Superior temporal gyrus (tissue), 1 donor: Measurements from ENCODE around the gene HGS.

Experiments used
- DNase-seq: peaks from one replicate; pipeline ENCODE4 v3.0.0-alpha.2; 2016; ENCODE audit errors: extremely low spot score

The HGS gene

GRCh38 chr17:81684442-81684911, 666 bp downstream of the HGS start:
- no peak for DNase-seq

- no peak for DNase-seq
Measured at GRCh38 chr17:81685108-81685507, 1.3 kb downstream of the HGS start.

GRCh38 chr17:81686614-81687013, 2.8 kb downstream of the HGS start:
- no peak for DNase-seq

GRCh38 chr17:81687770-81688541, 4.1 kb downstream of the HGS start:
- no peak for DNase-seq

- no peak for DNase-seq
Measured at GRCh38 chr17:81688616-81689015, 4.8 kb downstream of the HGS start.

GRCh38 chr17:81690066-81690465, 6.3 kb downstream of the HGS start:
- no peak for DNase-seq

- DNase-seq = no peak
Measured at GRCh38 chr17:81690549-81690948, 6.7 kb downstream of the HGS start.

GRCh38 chr17:81691196-81691595, 7.4 kb downstream of the HGS start:
- no peak for DNase-seq

GRCh38 chr17:81691608-81692007, 7.8 kb downstream of the HGS start:
- no peak for DNase-seq

- no peak for DNase-seq
Measured at GRCh38 chr17:81693509-81694210, 9.8 kb downstream of the HGS start.

GRCh38 chr17:81694810-81695209, 11.0 kb downstream of the HGS start:
- no peak for DNase-seq

GRCh38 chr17:81695211-81695610, 11.4 kb downstream of the HGS start:
- no peak for DNase-seq

- DNase-seq = no peak
Measured at GRCh38 chr17:81695801-81696200, 12.0 kb downstream of the HGS start.

- DNase-seq = no peak
Measured at GRCh38 chr17:81696218-81696941, 12.6 kb downstream of the HGS start.

GRCh38 chr17:81697261-81698044, 13.6 kb downstream of the HGS start:
- no peak for DNase-seq

- DNase-seq = no peak
Measured at GRCh38 chr17:81700353-81701287, 16.8 kb downstream of the HGS start.

- no peak for DNase-seq
Measured at GRCh38 chr17:81701288-81702071, 17.7 kb downstream of the HGS start.

GRCh38 chr17:81702934-81703746, 19.3 kb downstream of the HGS start, which contains the start of gene MRPL12:
TSS of gene MRPL12 (plus strand) at chr17:81703367. CDS start at chr17:81703502, 135 bp downstream.
- DNase-seq = peak; percentile 99
